GM18499 (cell line): ENCODE measurements around the gene EMILIN2.
"Not testable (repeated sequence)": the region's sequence is repeated elsewhere in the genome, so short reads cannot be mapped to it uniquely, and the experiment has no call there.

Experiments used
- ATAC-seq: cut with Tn5 transposase; IDR thresholded peaks from one replicate; pipeline ENCODE4 v1.9.1; 2021; ENCODE audit warnings: moderate number of reproducible peaks; ENCODE audit not compliant: insufficient read depth, unreplicated experiment

EMILIN2 gene

GRCh38 chr18:2846636-2847316, at the start of gene EMILIN2:
TSS of gene EMILIN2 (plus strand) at chr18:2847006. CDS start at chr18:2847189, 183 bp downstream.
- no peak for ATAC-seq

- peak; percentile 75 for ATAC-seq
Observed at GRCh38 chr18:2797951-2798350, 48.9 kb upstream of the EMILIN2 start.

GRCh38 chr18:2799369-2799768, 47.4 kb upstream of the EMILIN2 start:
- no peak for ATAC-seq

GRCh38 chr18:2805970-2806943, 40.5 kb upstream of the EMILIN2 start:
- ATAC-seq = no peak

GRCh38 chr18:2808640-2809039, 38.2 kb upstream of the EMILIN2 start:
- ATAC-seq = not testable (repeated sequence)

- ATAC-seq = not testable (repeated sequence)
Observed at GRCh38 chr18:2809666-2810183, 37.1 kb upstream of the EMILIN2 start.

GRCh38 chr18:2811416-2811815, 35.4 kb upstream of the EMILIN2 start:
- ATAC-seq = no peak

GRCh38 chr18:2814928-2815327, 31.9 kb upstream of the EMILIN2 start:
- no peak for ATAC-seq

GRCh38 chr18:2818281-2818680, 28.5 kb upstream of the EMILIN2 start:
- ATAC-seq = no peak

GRCh38 chr18:2821695-2822094, 25.1 kb upstream of the EMILIN2 start:
- ATAC-seq = no peak

GRCh38 chr18:2822213-2822921, 24.4 kb upstream of the EMILIN2 start:
- ATAC-seq = no peak

- ATAC-seq = no peak
Observed at GRCh38 chr18:2823202-2823601, 23.6 kb upstream of the EMILIN2 start.

- ATAC-seq = no peak
Observed at GRCh38 chr18:2823966-2824365, 22.8 kb upstream of the EMILIN2 start.

- no peak for ATAC-seq
Observed at GRCh38 chr18:2824865-2825264, 21.9 kb upstream of the EMILIN2 start.

- no peak for ATAC-seq
Observed at GRCh38 chr18:2825613-2826175, 21.1 kb upstream of the EMILIN2 start.

GRCh38 chr18:2826581-2826980, 20.2 kb upstream of the EMILIN2 start:
- no peak for ATAC-seq

GRCh38 chr18:2827061-2827460, 19.7 kb upstream of the EMILIN2 start:
- no peak for ATAC-seq

- not testable (repeated sequence) for ATAC-seq
Observed at GRCh38 chr18:2836118-2836517, 10.7 kb upstream of the EMILIN2 start.

GRCh38 chr18:2837290-2837689, 9.5 kb upstream of the EMILIN2 start:
- ATAC-seq = not testable (repeated sequence)

GRCh38 chr18:2839202-2839601, 7.6 kb upstream of the EMILIN2 start:
- ATAC-seq = no peak
